ENCODE measurements around the gene BPIFB2.

BPIFB2 gene

DNA sequence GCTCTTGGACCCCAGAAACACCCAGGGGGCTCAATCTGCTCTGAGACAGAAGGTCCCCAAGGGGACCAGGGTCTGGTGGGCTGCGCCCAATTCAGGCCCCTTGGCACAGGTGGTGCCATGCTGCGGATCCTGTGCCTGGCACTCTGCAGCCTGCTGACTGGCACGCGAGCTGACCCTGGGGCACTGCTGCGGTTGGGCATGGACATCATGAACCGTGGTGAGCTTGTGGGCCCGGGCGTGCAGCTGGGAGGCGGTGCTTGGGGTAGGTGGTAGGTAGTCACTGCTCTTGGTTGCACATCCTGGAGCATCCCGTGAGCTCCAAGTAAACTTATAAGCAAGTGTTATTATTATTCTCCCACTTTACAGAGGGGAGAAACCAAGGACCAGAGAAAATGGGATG is 24.0 kb downstream of the BPIFB2 start, which contains the start of gene BPIFB6:
BPIFB6 (plus strand) TSS at position 118 of the 400 bp plus-strand sequence; CDS start at position 118, 0 bp downstream.
- no peak for DNase-seq (ENCODE audit: low read depth)
- TF ChIP-seq, protein P1, sequence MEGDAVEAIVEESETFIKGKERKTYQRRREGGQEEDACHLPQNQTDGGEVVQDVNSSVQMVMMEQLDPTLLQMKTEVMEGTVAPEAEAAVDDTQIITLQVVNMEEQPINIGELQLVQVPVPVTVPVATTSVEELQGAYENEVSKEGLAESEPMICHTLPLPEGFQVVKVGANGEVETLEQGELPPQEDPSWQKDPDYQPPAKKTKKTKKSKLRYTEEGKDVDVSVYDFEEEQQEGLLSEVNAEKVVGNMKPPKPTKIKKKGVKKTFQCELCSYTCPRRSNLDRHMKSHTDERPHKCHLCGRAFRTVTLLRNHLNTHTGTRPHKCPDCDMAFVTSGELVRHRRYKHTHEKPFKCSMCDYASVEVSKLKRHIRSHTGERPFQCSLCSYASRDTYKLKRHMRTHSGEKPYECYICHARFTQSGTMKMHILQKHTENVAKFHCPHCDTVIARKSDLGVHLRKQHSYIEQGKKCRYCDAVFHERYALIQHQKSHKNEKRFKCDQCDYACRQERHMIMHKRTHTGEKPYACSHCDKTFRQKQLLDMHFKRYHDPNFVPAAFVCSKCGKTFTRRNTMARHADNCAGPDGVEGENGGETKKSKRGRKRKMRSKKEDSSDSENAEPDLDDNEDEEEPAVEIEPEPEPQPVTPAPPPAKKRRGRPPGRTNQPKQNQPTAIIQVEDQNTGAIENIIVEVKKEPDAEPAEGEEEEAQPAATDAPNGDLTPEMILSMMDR (IDR thresholded peaks at IDR 0.05; ENCODE audit: low read depth, low read length, missing control alignments) = no peak
- H3K4me3 ChIP-seq (ENCODE audit: low read depth, low read length) = no peak within 1 kb of the TSS

DNA sequence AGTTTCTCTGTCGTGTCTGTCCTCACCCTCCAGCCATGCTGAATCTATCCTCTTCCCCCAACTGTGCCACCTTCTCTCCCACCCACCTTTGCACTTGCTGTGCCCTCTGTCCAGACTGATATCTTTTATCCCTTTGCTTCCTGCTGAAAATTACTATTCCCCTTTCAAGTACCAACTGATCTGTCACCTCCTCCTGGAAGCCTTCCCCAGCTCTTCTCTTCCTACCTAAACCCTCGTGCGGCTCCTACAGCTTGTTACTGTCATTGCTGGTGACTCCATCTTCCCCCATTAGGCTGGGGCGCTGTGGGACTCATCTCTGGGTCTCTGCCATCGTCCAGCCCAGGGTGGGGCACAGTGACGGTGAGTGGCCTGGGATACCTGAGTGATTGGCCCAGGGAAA is 25.1 kb downstream of the BPIFB2 start:
- H3K4me3 ChIP-seq (ENCODE audit: low read depth, low read length) = no peak overlapping the region
- DNase-seq (ENCODE audit: low read depth) = no peak
- TF ChIP-seq, protein P1 (IDR thresholded peaks at IDR 0.05; ENCODE audit: low read depth, low read length, missing control alignments) = no peak

DNA sequence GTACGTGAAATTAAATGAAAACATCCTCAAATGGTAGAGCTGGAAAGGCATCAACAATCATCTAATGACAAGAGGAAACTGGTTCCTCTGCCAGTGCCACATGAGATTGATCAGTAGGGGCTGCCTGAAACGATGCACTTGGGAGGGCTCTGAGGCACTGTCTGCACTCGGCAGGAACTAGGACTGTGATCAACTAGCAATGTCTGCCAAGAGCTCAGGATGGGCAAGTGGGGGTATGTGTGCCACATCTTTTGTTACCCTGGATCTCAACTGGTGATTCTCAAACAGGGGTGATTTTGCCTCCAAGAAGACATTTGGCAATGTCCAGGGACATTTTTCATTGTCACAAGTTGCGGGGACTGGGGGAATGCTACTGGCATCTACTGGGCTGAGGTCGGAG is 25.9 kb downstream of the BPIFB2 start:
- no peak for DNase-seq (ENCODE audit: low read depth)
- TF ChIP-seq, protein P1 (IDR thresholded peaks at IDR 0.05; ENCODE audit: low read depth, low read length, missing control alignments) = no peak

DNA sequence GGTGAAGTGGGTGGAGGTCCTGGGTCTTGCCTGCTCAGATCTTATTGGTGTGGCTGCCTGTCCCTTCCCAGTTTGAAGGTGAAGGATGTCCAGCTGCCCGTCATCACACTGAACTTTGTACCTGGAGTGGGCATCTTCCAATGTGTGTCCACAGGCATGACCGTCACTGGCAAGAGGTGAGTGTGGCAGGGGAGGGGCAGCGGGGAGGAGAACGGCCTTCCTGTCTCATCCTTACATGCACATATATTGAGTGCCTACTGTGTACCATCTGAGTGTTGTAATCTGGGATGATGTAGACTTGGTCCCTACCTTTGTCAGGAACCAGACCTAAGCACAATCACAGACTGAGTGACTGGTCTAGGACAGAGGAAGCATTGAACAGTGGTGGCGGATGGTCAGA is 26.6 kb downstream of the BPIFB2 start:
- TF ChIP-seq, protein P1 (IDR thresholded peaks at IDR 0.05; ENCODE audit: low read depth, low read length, missing control alignments) = no peak
- DNase-seq (ENCODE audit: low read depth) = no peak
- no peak overlapping the region for H3K4me3 ChIP-seq (ENCODE audit: low read depth, low read length)

More for the DNA sequence above, 25.9 kb downstream of the BPIFB2 start:
- H3K4me3 ChIP-seq (ENCODE audit: low read depth, low read length) = no peak overlapping the region

DNA sequence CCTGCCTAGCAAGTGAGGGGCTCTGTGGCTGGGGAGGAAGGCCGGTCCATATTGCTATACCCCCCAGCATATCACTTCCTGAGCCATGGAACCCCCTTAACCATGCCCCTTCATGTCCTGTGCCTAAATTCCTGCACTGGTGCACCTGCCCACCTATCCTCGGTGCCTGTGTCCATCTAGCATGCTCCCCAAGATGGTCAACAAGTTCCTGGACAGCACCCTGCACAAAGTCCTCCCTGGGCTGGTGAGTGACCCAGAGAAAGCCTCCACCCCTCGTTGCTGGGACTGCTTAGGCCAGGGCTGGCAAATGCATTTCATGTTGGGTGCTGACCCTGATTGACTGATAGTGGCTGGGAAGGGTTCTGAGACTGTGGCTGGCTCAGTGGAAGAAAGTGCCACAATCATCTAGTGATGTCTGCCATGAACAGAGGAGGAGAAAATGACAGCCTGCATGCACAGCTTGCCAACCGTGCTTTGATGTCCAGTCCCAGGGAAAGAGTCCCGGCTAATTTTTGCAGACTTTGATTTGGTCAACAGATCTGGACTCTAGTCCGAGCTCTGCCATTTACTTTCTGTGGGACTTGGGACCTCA is 27.5 kb downstream of the BPIFB2 start:
- TF ChIP-seq, protein P1 (IDR thresholded peaks at IDR 0.05; ENCODE audit: low read depth, low read length, missing control alignments) = no peak
- DNase-seq (ENCODE audit: low read depth) = no peak

DNA sequence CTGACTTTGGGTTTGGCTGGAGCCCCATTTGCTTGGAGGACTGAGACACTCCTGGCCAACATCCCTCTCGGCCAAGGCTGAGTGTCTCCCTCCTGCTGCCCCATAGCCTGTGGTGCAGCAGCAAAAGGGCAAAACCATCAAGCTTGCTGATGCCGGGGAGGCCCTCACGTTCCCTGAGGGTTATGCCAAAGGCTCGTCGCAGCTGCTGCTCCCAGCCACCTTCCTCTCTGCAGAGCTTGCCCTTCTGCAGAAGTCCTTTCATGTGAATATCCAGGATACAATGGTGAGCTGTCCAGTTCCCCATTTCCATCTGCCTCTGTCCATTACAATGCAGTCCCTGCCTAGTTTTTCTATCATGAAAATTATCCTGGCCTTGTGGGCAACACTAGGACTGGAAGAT is 30.0 kb downstream of the BPIFB2 start:
- no peak overlapping the region for H3K4me3 ChIP-seq (ENCODE audit: low read depth, low read length)
- DNase-seq (ENCODE audit: low read depth) = no peak
- TF ChIP-seq, protein P1 (IDR thresholded peaks at IDR 0.05; ENCODE audit: low read depth, low read length, missing control alignments) = no peak

More for the DNA sequence above, 27.5 kb downstream of the BPIFB2 start:
- no peak overlapping the region for H3K4me3 ChIP-seq (ENCODE audit: low read depth, low read length)

DNA sequence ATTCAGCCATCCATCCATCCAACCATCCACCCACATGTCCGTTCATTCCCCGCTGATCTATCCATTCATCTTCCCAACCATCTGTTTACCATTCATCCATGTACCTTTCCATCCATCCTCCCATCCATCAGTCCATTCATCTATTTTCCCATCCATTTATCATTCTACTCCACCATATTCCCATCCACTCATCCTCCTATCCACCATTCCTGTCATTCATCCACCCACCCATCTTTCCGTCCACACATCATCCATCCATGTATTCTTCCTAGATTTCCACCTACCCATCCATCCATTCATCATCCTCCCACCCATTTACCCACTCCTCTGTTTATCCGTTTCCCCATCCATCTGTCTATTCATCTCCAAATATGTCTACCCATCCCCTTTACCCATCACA is 30.7 kb downstream of the BPIFB2 start:
- TF ChIP-seq, protein P1 (IDR thresholded peaks at IDR 0.05; ENCODE audit: low read depth, low read length, missing control alignments) = no peak
- H3K4me3 ChIP-seq (ENCODE audit: low read depth, low read length) = no peak overlapping the region
- DNase-seq (ENCODE audit: low read depth) = no peak

Data from GM12864 (cell line).